HL-60 (cell line): ENCODE data around the gene AARSD1.
"Not testable (repeated sequence)": the region's sequence is repeated elsewhere in the genome, so short reads cannot be mapped to it uniquely, and the experiment has no call there.

Experiments
- DNase-seq, 2 experiments: peaks; one replicate each; pipeline ENCODE4 v3.0.0-alpha.2; 2010 to 2020; ENCODE audit warnings: low read depth in 1 of 2, low spot score in 1 of 2
- H3K27ac ChIP-seq: fragments of 250-450 bp; sonication (Bioruptor Pico); replicated peaks from 2 replicates; pipeline ENCODE4 v1.5.1; 2020; ENCODE audit warnings: mild to moderate bottlenecking, moderate library complexity
- H3K27me3 ChIP-seq: fragments of 250-450 bp; sonication (Bioruptor Pico); 2 replicates; pipeline ENCODE4 v1.5.1; 2021; ENCODE audit warnings: mild to moderate bottlenecking, moderate library complexity; ENCODE audit not compliant: insufficient read depth, poor library complexity, severe bottlenecking
- H3K4me3 ChIP-seq: replicated peaks from 2 replicates; pipeline ENCODE4 v1.5.1; 2011; ENCODE audit warnings: mild to moderate bottlenecking, control low read depth, low read length; ENCODE audit not compliant: insufficient read depth
- CTCF ChIP-seq: IDR thresholded peaks from one replicate; pipeline ENCODE4 v1.5.1; 2011; ENCODE audit warnings: low read length, control low read depth, inconsistent platforms; ENCODE audit not compliant: insufficient read depth
- GABPA ChIP-seq: IDR thresholded peaks from 2 replicates; pipeline ENCODE4 v1.6.1; 2012; ENCODE audit warnings: low read depth
- POLR2AphosphoS5 ChIP-seq: IDR thresholded peaks from 2 replicates; pipeline ENCODE4 v1.6.1; 2012; ENCODE audit warnings: low read depth
- SPI1 ChIP-seq: IDR thresholded peaks from 2 replicates; pipeline ENCODE4 v1.6.1; 2012; ENCODE audit warnings: low read depth, mild to moderate bottlenecking, borderline replicate concordance
- TF ChIP-seq, protein P1 (sequence below): IDR thresholded peaks from 2 replicates; pipeline ENCODE4 v1.6.1; 2012; ENCODE audit warnings: low read depth; ENCODE audit not compliant: insufficient replicate concordance

The AARSD1 gene

GRCh38 chr17:42982266-42982665, 18.0 kb upstream of the AARSD1 start:
- Histone ChIP-seq H3K27me3 (no peaks in the 10 kb centered on the region), H3K4me3 (no peak overlapping the region), H3K27ac (no peak overlapping the region)
- TF ChIP-seq POLR2AphosphoS5: no peak
- no peak for TF ChIP-seq SPI1
- TF ChIP-seq, protein P1, sequence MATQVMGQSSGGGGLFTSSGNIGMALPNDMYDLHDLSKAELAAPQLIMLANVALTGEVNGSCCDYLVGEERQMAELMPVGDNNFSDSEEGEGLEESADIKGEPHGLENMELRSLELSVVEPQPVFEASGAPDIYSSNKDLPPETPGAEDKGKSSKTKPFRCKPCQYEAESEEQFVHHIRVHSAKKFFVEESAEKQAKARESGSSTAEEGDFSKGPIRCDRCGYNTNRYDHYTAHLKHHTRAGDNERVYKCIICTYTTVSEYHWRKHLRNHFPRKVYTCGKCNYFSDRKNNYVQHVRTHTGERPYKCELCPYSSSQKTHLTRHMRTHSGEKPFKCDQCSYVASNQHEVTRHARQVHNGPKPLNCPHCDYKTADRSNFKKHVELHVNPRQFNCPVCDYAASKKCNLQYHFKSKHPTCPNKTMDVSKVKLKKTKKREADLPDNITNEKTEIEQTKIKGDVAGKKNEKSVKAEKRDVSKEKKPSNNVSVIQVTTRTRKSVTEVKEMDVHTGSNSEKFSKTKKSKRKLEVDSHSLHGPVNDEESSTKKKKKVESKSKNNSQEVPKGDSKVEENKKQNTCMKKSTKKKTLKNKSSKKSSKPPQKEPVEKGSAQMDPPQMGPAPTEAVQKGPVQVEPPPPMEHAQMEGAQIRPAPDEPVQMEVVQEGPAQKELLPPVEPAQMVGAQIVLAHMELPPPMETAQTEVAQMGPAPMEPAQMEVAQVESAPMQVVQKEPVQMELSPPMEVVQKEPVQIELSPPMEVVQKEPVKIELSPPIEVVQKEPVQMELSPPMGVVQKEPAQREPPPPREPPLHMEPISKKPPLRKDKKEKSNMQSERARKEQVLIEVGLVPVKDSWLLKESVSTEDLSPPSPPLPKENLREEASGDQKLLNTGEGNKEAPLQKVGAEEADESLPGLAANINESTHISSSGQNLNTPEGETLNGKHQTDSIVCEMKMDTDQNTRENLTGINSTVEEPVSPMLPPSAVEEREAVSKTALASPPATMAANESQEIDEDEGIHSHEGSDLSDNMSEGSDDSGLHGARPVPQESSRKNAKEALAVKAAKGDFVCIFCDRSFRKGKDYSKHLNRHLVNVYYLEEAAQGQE: no peak
- no peak for TF ChIP-seq GABPA
- no peak for TF ChIP-seq CTCF
- no peak for DNase-seq

- Histone ChIP-seq H3K4me3 (peak overlapping the region; percentile 93), H3K27me3 (no peaks in the 10 kb centered on the region), H3K27ac (peak overlapping the region; percentile 79)
- DNase-seq: peak in 1 of 2 experiments; percentile 64
- TF ChIP-seq, protein P1: no peak
Measured at GRCh38 chr17:42980766-42981397, 16.6 kb upstream of the AARSD1 start.

DNA sequence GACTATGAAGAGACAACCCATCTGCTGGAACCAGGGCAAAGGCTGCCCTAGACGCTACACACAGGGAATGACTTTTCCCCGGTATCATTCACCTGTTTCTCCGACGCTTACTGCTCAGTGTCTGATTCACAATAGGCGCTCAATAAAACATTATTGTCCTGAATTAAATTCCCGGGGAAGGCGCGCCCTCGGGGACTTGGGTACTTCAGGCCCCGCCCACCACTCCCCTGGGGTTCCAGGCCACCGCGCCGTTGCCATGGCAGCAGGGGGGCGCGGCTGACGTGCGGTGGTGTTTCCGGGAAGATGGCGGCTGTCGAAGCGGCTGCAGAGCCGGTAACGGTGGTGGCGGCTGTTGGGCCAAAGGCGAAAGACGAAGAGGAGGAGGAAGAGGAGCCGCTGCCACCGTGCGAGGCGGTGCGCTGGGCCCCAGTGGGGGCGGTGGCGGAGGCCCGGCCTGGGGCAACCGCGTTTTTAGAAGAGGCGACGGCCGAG, 16.1 kb upstream of the AARSD1 start, which contains the start of gene RUNDC1:
Gene RUNDC1 (plus strand): TSS at position 292 of the 492 bp plus-strand sequence. CDS start 12 bp downstream, at position 304.
- Histone ChIP-seq H3K4me3 (peak within 1 kb of the TSS; percentile 93), H3K27me3 (no peaks in the 10 kb centered on the region), H3K27ac (peak within 1 kb of the TSS; percentile 79)
- peak; percentile 69 to 89 for DNase-seq
- TF ChIP-seq SPI1: no peak
- TF ChIP-seq POLR2AphosphoS5: no peak; the same call in 1 of the 2 replicates
- TF ChIP-seq GABPA: no peak
- TF ChIP-seq, protein P1: peak; percentile 14

DNA sequence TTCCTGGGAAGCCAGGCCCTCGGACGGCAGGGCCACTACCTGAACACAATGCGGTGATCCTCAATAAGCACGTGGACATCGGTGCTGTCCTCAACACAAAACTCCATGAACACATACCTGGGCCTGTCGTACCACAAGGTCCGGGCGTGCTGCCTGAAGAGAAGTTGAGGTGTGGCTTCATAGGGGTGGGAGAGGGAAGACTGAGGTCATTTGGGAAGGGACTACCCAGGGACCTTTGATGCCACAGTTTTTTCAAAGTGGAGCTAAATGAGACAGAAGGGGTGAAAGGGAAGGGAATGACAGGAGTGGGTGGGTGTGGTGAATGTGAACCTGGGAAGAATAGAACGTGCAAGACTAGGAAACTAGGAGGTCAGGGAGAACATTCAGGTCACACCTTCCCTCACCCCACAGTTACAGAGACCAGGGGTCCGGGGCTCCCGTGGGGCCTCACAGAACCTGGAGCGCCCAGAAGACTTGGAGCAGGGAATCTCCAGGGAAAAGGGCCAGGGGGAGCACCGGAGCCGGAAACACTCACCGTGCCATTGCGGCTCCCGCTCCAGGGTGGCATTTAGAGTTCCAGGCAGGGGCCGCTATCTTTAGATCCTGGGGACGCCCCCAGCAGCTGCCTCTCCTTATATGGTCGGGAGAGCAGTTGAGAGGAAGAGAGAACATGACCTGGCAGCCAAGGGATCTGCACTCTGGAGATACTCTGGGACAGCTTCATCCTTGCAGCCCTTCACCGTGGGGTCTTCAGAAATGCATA, 15.4 kb upstream of the AARSD1 start, which contains the start of gene PTGES3L:
Gene PTGES3L (minus strand): TSS at position 570 of the 763 bp plus-strand sequence. CDS start 27 bp downstream, at position 543.
- Histone ChIP-seq H3K27ac (peak within 1 kb of the TSS; percentile 79), H3K4me3 (peak within 1 kb of the TSS; percentile 93), H3K27me3 (no peaks in the 10 kb centered on the region)
- DNase-seq: peak in 1 of 2 experiments; percentile 32
- TF ChIP-seq POLR2AphosphoS5: no peak
- TF ChIP-seq GABPA: 0 out of 2 replicates have a peak, but pooled peaks have one; percentile 17

DNA sequence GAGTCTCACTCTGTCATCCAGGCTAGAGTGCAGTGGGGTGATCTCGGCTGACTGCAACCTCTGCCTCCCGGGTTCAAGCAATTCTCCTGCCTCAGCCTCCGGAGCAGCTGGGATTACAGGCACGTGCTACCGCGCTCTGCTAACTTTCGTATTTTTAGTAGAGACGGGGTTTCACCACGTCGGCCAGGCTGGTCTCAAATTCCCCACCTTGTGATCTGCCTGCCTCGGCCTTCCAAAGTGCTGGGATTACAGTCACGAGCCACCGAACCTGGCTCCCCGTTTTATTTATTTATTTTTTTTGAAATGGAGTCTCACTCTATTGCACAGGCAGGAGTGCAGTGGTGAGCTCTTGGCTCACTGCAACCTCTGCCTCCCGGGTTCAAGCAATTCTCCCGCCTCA, 11.4 kb upstream of the AARSD1 start:
- not testable (repeated sequence) for H3K27ac ChIP-seq, H3K27me3 ChIP-seq, DNase-seq, H3K4me3 ChIP-seq
